H1 (cell line): ENCODE results near the gene MYOC. TPM values are rescaled to one million over a fixed set of nuclear protein-coding genes. Genes with fewer than 3 reads are reported as not detected.

Experiments used
- polyA plus RNA-seq, 7 experiments: library from polyadenylated mRNA; depleted of rRNA in 3 of 7; stranded (reverse) in 5 of 7; unstranded in 2 of 7; fragments of >200 nt in 5 of 7; fragments of 200-250 nt in 2 of 7; gene quantifications; 1 replicate in 5 of 7; 2 replicates in 1 of 7; 4 replicates in 1 of 7; pipeline versions ENCODE4 v1.2.1 to v1.2.3, GENCODE V29; 2011 to 2013; ENCODE audit warnings: missing spikeins in 2 of 7, mixed read lengths in 2 of 7
- total RNA-seq: library from RNA; stranded (reverse); fragmentation: NEBNext Ultra II Directional; extraction: Animal tissue kit (Norgen Biotek cat#: 25700); gene quantifications from 2 replicates; pipeline ENCODE4 v1.2.1, GENCODE V29; 2021

The MYOC gene
- total and polyA plus RNA-seq, 2 of the 8 experiments (the other 6 are each of a cell fraction or from before 2014, with no cell fraction given) = not detected

Other genes with a start within 250 kb of the MYOC start
- gene PRRC2C, start 167.2 kb downstream of the MYOC start, total RNA-seq = 264 and 274 TPM in 2 replicates
- gene PRRC2C, start 167.2 kb downstream of the MYOC start, polyA plus RNA-seq (2011; rRNA removed) = 89.6 and 125 TPM in 2 replicates
- gene MYOCOS, start 30.4 kb downstream of the MYOC start, total RNA-seq = not detected in 2 replicates
- not detected in 2 replicates for gene MYOCOS, start 30.4 kb downstream of the MYOC start, polyA plus RNA-seq (2011; rRNA removed)
- 12.4 and 13.9 TPM in 2 replicates for gene VAMP4, start 89.4 kb upstream of the MYOC start, total RNA-seq
- 0.99 and 1.6 TPM in 2 replicates for gene VAMP4, start 89.4 kb upstream of the MYOC start, polyA plus RNA-seq (2011; rRNA removed)
- 63.1 and 66.3 TPM in 2 replicates for gene METTL13, start 129.0 kb upstream of the MYOC start, total RNA-seq
- gene METTL13, start 129.0 kb upstream of the MYOC start, polyA plus RNA-seq (2011; rRNA removed) = 38.1 and 39.6 TPM in 2 replicates
- 7.4 and 8.5 TPM in 2 replicates for gene DNM3, start 188.8 kb upstream of the MYOC start, total RNA-seq
- 2.0 and 2.3 TPM in 2 replicates for gene DNM3, start 188.8 kb upstream of the MYOC start, polyA plus RNA-seq (2011; rRNA removed)